Esophagus muscularis mucosa (tissue), 4 donors: ENCODE measurements around the gene PGD. TPM values are rescaled to one million over a fixed set of nuclear protein-coding genes. Genes with fewer than 3 reads are reported as not detected.
"Not testable (repeated sequence)": the region's sequence is repeated elsewhere in the genome, so short reads cannot be mapped to it uniquely, and the experiment has no call there.

Source experiments
- DNase-seq: peaks from one replicate; pipeline ENCODE4 v3.0.0-alpha.2; 2017; ENCODE audit errors: extremely low spot score
- H3K27ac ChIP-seq, 4 donors: fragments of 200-600 bp; sonication (generic); replicated peaks in 1 of 4; 1 replicate in 3 of 4; 2 replicates in 1 of 4; pipeline ENCODE4 v1.5.1; 2016 to 2019; ENCODE audit warnings: mild to moderate bottlenecking in 1 of 4
- H3K27me3 ChIP-seq, 4 donors: fragments of 200-600 bp; sonication (generic); one replicate each; pipeline versions ENCODE4 v1.5.1 to v1.6.0; 2016 to 2019
- H3K36me3 ChIP-seq, 4 donors: fragments of 200-600 bp; sonication (generic); one replicate each; pipeline ENCODE4 v1.5.1; 2016 to 2019
- H3K4me1 ChIP-seq, 4 donors: fragments of 200-600 bp; sonication (generic); one replicate each; pipeline ENCODE4 v1.5.1; 2016 to 2019
- H3K4me3 ChIP-seq, 4 donors: fragments of 200-600 bp; sonication (generic); 1 replicate in 2 of 4; 2 replicates in 2 of 4; pipeline ENCODE4 v1.5.1; 2016 to 2019; ENCODE audit warnings: mild to moderate bottlenecking in 4 of 4, moderate library complexity in 1 of 4
- H3K9me3 ChIP-seq, 4 donors: fragments of 200-600 bp; sonication (generic); 1 replicate in 3 of 4; 2 replicates in 1 of 4; pipeline ENCODE4 v1.5.1; 2016 to 2019
- CTCF ChIP-seq, 3 experiments: fragments of 200-600 bp in 2 of 3; fragments of 450-650 bp in 1 of 3; sonication (generic) in 2 of 3; IDR thresholded peaks; one replicate each; pipeline ENCODE4 v1.5.1; 2017 to 2019; ENCODE audit warnings: antibody characterized with exemption in 3 of 3, mild to moderate bottlenecking in 2 of 3, moderate library complexity in 1 of 3
- EP300 ChIP-seq: sonication (generic); formaldehyde crosslinking; IDR thresholded peaks from one replicate; pipeline ENCODE4 v1.6.1; 2017; ENCODE audit warnings: antibody characterized with exemption
- POLR2A ChIP-seq: fragments of 450-650 bp; IDR thresholded peaks from one replicate; pipeline ENCODE4 v1.6.1; 2017; ENCODE audit warnings: antibody characterized with exemption, moderate library complexity, mild to moderate bottlenecking, low read depth
- POLR2AphosphoS5 ChIP-seq, 2 donors: sonication (generic); formaldehyde crosslinking; IDR thresholded peaks; one replicate each; pipeline ENCODE4 v1.6.1; 2017; ENCODE audit warnings: antibody characterized with exemption in 2 of 2
- WGBS: methylation state at CpG from one replicate; pipeline ENCODE4 v1.1.5; 2018; 5-methylcytosine and 5-hydroxymethylcytosine counted together
- intact Hi-C: fragments of 100-400 bp; cut with DNase I; formaldehyde crosslinking; loops from one replicate; pipeline ENCODE4 v1.15.1; 2023
- total RNA-seq, 4 donors: library from RNA; depleted of rRNA; stranded (reverse); fragments of >200 nt; gene quantifications; one replicate each; pipeline versions ENCODE4 v1.1.0 to v1.2.1, GENCODE V29; 2016

The PGD gene
- total RNA-seq, 4 donors from 2014 or later, result 24.5 to 58.6 (median 51.9) TPM

DNA sequence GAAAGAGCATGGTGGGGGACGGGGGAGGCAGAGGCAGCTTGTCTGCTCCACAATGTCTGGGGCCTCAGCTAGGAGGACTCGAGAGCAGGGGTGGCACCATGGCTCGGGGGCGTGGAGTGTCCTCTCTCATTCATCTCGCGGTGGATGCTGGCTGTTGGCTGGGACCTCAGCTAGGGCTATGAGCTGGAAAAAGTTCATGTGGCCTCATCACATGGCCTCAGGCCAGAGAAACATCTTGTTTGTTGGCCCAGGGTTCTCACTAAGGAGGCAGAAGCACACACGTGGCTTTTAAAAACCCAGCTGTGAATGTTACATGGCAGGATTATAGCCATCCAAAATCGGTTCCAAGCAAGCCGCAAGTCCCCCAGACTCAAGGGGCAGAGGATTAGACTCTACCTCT lies 25.2 kb downstream of the PGD start:
- Histone ChIP-seq H3K27ac (no peak overlapping the region), H3K27me3 (no peaks in the 10 kb centered on the region), H3K4me3 (no peak overlapping the region), H3K4me1 (peaks cover 0 to 8% (median 3%) of the 10 kb centered on the region in 4 donors), H3K36me3 (peaks cover 9 to 26% (median 25%) of the 10 kb centered on the region in 4 donors), H3K9me3 (no peaks in the 10 kb centered on the region)
- DNase-seq, result no peak
- intact Hi-C loops, result no loop called here
- WGBS, result 61% methylated on average over 8 of the region's 9 CpGs
- TF ChIP-seq POLR2A, result no peak
- TF ChIP-seq CTCF (IDR thresholded peaks at IDR 0.05), result no peak
- TF ChIP-seq POLR2AphosphoS5 (IDR thresholded peaks at IDR 0.05), result no peak
- TF ChIP-seq EP300, result no peak

GRCh38 chr1:10424651-10425050 lies 25.8 kb downstream of the PGD start:
- intact Hi-C loops, result loop anchor here (5.0 kb wide), 1 partner anchor 547 kb away; no protein-coding TSS in a partner anchor
- peaks cover 0 to 10% (median 6%) of the 10 kb centered on the region in 4 donors for H3K4me1 ChIP-seq
- no peaks in the 10 kb centered on the region for H3K27me3 ChIP-seq
- H3K36me3 ChIP-seq, result peaks cover 2 to 20% (median 19%) of the 10 kb centered on the region in 4 donors
- no peak overlapping the region for H3K4me3 ChIP-seq
- 75% methylated on average over 8 of the region's 8 CpGs for WGBS
- no peak overlapping the region for H3K27ac ChIP-seq
- no peak for DNase-seq
- TF ChIP-seq CTCF (IDR thresholded peaks at IDR 0.05), result no peak
- TF ChIP-seq EP300, result no peak
- no peak for TF ChIP-seq POLR2A
- TF ChIP-seq POLR2AphosphoS5 (IDR thresholded peaks at IDR 0.05), result no peak
- no peaks in the 10 kb centered on the region for H3K9me3 ChIP-seq

DNA sequence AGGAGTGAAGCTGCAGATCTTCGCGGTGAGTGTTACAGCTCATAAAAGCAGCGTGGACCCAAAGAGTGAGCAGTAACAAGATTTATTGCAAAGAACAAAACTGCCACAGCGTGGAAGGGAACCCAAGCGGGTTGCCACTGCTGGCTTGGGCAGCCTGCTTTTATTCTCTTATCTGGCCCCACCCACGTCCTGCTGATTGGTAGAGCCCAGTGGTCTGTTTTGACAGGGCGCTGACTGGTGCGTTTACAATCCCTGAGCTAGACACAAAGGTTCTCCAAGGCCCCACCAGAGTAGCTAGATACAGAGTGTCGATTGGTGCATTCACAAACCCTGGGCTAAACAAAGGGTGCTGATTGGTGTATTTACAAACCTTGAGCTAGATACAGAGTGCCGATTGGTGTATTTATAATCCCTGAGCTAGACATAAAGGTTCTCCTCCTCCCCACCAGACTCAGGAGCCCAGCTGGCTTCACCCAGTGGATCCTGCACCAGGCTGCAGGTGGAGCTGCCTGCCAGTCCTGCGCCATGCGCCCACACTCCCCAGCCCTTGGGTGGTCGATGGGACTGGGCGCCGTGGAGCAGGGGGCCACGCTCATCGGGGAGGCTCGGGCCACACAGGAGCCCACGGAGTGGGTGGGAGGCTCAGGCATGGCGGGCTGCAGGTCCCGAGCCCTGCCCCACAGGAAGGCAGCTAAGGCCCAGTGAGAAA lies 27.1 kb downstream of the PGD start:
- H3K4me3 ChIP-seq, H3K36me3 ChIP-seq, H3K27me3 ChIP-seq, H3K9me3 ChIP-seq, H3K27ac ChIP-seq, DNase-seq: not testable (repeated sequence)
- peaks cover under 1 to 17% (median 12%) of the 10 kb centered on the region in 4 donors for H3K4me1 ChIP-seq
- intact Hi-C loops, result loop anchor here (5.0 kb wide), 1 partner anchor 549 kb away; no protein-coding TSS in a partner anchor
- WGBS, result 84% methylated on average over 21 of the region's 21 CpGs

DNA sequence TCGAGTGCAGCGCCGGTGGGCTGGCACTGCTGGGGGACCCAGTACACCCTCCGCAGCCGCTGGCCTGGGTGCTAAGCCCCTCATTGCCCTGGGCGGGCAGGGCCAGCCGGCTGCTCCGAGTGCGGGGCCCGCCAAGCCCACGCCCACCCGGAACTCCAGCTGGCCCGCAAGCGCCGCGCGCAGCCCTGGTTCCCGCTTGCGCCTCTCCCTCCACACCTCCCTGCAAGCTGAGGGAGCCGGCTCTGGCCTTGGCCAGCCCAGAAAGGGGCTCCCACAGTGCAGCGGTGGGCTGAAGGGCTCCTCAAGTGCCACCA lies 27.6 kb downstream of the PGD start:
- WGBS, result 100% methylated on average over 2 of the region's 21 CpGs
- H3K4me3 ChIP-seq, H3K9me3 ChIP-seq, DNase-seq, H3K36me3 ChIP-seq, H3K27me3 ChIP-seq, H3K27ac ChIP-seq: not testable (repeated sequence)
- H3K4me1 ChIP-seq, result peaks cover 6 to 22% (median 17%) of the 10 kb centered on the region in 4 donors
- intact Hi-C loops, result loop anchor here (5.0 kb wide), 1 partner anchor 549 kb away; no protein-coding TSS in a partner anchor

GRCh38 chr1:10428984-10429383 lies 30.1 kb downstream of the PGD start:
- DNase-seq, result no peak

More at GRCh38 chr1:10428984-10429383, 30.1 kb downstream of the PGD start:
- 78% methylated on average over 4 of the region's 5 CpGs for WGBS
- H3K27ac ChIP-seq, result no peak overlapping the region
- H3K36me3 ChIP-seq, result no peaks in the 10 kb centered on the region
- no peaks in the 10 kb centered on the region for H3K27me3 ChIP-seq
- TF ChIP-seq POLR2A, result no peak
- TF ChIP-seq CTCF (IDR thresholded peaks at IDR 0.05), result no peak
- no peak for TF ChIP-seq POLR2AphosphoS5 (IDR thresholded peaks at IDR 0.05)
- TF ChIP-seq EP300, result no peak
- no peak overlapping the region for H3K4me3 ChIP-seq
- peaks cover 8 to 30% (median 20%) of the 10 kb centered on the region in 4 donors for H3K4me1 ChIP-seq
- H3K9me3 ChIP-seq, result no peaks in the 10 kb centered on the region
- intact Hi-C loops, result loop anchor here (2.0 to 5.0 kb wide), 3 partner anchors 24 to 552 kb away; no protein-coding TSS in a partner anchor
